ENCODE results near the gene COX7A2.

GRCh38 chr6:75221116-75221515, 22.5 kb downstream of the COX7A2 start:
- TF ChIP-seq, protein P1, sequence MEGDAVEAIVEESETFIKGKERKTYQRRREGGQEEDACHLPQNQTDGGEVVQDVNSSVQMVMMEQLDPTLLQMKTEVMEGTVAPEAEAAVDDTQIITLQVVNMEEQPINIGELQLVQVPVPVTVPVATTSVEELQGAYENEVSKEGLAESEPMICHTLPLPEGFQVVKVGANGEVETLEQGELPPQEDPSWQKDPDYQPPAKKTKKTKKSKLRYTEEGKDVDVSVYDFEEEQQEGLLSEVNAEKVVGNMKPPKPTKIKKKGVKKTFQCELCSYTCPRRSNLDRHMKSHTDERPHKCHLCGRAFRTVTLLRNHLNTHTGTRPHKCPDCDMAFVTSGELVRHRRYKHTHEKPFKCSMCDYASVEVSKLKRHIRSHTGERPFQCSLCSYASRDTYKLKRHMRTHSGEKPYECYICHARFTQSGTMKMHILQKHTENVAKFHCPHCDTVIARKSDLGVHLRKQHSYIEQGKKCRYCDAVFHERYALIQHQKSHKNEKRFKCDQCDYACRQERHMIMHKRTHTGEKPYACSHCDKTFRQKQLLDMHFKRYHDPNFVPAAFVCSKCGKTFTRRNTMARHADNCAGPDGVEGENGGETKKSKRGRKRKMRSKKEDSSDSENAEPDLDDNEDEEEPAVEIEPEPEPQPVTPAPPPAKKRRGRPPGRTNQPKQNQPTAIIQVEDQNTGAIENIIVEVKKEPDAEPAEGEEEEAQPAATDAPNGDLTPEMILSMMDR (IDR thresholded peaks at IDR 0.05; ENCODE audit: low read length): no peak
- TF ChIP-seq EZH2 (optimal IDR thresholded peaks at IDR 0.05; ENCODE audit: low read depth, low read length): no peak
